ENCODE measurements around the gene SH2D6.
"Not testable (repeated sequence)": the region's sequence is repeated elsewhere in the genome, so short reads cannot be mapped to it uniquely, and the experiment has no call there.

The SH2D6 gene

DNA sequence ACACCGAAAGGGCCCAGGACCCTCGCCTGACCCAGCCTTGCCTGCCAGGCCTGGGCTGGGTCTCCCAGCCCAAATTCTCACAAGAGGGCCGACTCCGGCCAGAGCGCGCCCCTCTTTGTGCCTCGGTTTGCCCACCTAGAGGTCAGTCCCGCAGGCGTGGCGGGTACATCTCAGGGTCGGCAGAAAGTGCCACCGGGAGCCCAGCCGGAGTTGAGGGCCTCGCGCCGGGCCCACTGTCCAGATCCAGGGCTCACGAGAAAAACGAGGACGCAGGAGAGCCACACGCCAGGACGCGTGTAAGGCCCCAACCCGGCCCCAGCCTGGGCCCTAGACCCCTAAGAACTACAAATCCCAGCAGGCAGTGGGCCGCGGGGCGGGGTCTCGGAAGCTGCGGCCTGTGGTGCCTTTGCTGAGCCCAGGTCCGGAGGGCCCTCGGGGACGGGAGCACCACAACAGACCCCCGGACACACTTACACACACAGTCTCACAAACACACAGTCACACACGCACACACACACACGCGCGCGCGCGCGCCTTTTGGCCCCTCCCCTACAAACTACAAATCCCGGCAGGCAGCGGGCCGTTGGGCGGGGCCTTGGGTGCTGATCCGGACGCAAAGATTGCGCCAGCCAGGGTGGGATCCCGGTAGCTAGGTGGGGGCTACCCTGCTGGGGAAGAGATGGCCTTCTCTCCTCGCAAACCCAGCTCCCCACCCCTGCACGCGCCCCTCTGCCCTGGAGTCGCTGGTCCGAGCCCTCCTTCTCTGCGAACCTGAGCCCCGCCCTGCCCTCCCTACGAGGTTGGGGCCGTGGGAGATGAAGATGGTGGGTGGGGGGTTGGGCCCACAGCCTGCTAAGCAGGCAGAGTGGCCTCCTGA lies at the start of gene SH2D6:
TSS of gene SH2D6 (plus strand) at position 583 of the 877 bp plus-strand sequence. CDS start 10,752 bp downstream, outside the sequence.
- DNase-seq (ENCODE audit: low spot score), result peak; percentile 90

DNA sequence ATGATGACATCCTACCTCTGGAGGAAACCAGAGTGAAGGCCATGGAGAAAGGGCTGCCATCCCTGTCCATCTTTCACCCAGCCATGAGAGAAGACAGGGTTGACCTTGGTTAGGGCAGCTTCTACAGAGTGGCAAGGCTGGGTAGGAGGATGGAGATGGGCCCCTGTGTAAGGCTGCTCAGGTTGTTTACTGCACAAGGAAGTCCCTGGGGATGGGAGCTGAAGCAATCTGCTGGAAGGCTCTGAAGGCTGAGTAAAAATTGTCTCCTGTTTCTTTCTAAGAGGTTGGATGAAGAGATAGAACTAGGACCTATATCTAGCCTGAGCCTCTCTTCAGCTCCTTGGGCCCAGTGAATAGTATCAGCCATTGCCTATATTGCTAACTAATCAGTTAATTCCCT lies 49.6 kb upstream of the SH2D6 start:
- no peak for DNase-seq (ENCODE audit: low spot score)

DNA sequence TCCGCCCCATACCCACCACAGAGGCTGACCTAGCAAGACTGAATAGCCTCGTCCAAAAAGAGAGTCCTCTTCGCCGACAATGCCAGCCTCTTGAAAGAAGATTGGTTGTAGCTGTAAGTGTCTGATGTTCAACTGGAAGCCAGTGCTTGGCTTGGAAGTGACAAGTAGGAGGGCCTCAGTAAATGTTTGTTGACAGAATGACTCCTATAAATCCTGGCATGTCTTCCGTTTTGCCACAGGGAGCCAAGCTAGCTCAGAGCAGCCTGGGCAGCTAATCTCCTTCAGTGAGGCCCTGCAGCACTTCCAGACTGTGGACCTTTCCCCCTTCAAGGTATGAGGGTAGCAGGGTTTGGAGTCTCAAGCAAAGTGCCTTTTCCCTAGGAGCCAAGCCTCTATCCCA lies 49.0 kb upstream of the SH2D6 start:
- DNase-seq (ENCODE audit: low spot score), result no peak

DNA sequence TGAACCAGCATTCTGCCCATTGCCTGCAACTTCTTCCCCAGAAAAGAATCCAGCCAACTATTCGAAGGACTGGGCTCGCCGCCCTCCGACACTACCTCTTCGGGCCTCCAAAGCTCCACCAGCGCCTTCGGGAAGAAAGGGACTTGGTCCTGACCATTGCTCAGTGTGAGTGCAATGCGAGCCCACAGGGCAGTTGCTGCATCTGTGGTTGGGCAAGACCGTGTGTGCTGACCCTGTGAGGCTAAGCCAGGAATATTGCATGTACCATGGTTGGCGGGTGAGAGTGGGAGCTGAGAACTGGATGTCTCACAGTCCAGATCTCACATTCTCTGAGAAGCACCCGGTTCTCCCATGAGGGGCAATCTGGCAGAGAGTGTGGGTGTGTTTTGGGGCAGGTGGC lies 47.5 kb upstream of the SH2D6 start:
- no peak for DNase-seq (ENCODE audit: low spot score)

DNA sequence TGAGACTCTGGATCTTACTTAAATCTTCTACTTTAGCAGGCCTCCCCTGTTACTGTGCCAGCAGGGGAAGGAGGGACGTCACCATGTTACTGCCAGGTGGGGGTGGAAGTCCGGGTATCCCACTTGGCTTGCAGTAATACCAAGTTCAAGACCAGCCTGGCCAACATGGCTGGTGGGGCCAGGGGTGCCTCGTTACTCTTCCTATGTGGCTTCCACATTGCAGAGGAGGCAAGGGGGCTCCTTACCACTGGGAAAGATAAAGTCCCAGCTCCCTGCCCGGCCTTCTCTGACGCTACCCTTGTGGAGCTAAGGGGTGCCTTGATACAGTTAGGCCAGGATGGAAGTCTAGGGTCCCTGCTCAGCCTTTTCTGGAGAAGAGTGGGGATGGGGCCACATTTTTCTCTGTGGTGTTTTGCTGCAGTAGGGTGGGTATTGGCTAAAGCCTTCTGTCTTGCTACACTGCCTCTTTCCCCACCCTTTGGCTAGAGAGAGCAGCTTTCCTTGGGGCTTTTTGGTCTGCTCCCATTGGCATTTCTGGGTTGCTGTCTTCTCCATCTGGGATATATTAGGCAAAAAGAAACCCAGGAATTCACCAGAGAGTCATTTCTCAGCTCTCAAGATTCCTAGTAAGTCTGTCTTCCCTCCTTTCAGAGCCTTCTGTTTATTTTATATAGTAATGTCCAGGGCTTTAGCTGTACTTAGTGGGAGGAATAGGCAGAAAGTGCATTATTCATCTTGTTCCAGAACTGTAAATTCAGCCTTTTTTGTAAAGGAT lies 42.0 kb upstream of the SH2D6 start:
- no peak for DNase-seq (ENCODE audit: low spot score)

DNA sequence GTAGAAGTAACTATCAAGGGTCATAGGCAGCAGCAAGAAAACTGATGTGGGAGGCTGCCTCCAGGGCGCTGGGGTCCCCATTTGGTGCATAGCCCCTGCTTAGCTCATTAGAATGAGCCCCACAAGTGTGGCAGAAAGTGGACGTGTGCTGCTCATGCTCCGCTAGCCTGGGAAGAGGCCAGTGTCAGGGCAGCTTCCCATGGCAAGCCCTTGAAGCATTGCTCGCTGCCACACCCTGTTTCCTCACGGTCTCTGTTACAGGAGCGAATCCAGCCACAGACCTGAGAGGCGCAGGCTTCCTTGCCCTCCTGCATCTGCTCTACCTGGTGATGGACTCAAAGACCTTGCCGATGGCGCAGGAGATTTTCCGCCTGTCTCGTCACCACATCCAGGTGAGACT lies 41.4 kb upstream of the SH2D6 start:
- DNase-seq (ENCODE audit: low spot score), result no peak

DNA sequence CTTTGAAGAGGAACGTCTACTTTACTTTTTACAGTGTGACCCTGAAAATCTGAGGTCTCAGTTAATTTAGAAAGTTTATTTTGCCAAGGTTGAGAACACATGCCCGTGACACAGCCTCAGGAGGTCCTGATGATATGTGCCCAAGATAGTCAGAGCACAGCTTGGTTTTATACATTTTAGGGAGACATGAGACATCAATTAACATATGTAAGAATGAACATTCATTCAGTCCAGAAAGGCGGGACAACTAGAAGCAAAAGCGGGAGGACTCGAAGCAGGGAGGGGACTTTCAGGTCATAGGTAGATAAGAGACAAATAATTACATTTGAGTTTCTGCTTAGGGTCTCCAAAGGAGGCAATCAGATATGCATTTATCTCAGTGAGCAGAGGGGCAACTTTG lies 40.3 kb upstream of the SH2D6 start:
- DNase-seq (ENCODE audit: low spot score), result no peak

DNA sequence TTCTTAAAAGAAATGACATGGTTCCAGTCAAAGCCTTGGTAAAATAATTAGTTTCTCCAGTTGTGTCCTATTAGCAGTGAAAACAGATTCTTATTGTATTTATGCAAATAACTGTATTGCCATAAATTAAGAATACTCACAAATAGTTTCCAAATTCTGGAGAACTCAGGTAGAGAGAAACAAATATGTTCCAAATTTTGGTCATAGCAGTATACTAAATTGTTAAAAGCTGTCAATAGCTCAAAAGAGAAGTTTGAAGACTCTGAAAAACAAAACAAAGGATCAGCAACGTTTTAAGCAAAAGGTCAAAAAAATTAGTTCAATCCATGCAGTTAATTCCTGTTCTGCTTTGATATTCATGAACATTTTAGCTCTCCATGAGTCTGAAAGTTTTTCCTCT lies 38.5 kb upstream of the SH2D6 start:
- no peak for DNase-seq (ENCODE audit: low spot score)

DNA sequence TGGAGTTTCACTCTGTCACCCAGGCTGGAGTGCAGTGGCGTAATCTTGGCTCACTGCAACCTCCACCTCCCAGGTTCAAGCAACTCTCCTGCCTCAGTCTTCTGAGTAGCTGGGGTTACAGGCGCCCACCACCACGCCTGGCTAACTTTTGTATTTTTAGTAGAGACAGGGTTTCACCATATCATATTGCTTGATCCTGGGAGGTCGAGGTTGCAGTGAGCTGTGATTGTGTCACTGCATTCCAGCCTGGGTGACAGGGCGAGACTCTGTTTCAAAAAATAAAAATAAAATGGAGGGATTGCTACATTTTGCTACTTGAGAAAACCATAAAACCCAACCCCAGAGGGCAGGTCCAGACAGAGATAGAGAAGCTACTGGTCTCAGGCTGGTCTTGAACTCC lies 35.4 kb upstream of the SH2D6 start:
- DNase-seq (ENCODE audit: low spot score), result not testable (repeated sequence)

DNA sequence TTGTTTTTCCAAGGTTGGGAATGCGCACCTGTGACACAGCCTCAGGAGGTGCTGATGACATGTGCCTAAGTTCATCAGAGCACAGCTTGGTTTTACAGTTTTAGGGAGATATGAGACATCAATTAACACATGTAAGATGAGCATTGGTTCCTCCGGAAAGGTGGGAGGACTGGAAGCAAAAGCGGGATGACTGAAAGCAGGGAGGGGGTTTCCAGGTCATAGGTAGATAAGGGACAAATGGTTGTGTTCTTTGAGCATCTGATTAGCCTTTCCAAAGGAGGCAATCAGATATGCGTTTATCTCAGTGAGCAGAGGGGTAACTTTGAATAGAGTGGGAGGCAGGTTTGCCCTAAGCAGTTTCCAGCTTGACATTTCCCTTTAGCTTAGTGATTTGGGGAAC lies 34.7 kb upstream of the SH2D6 start:
- DNase-seq (ENCODE audit: low spot score), result no peak

DNA sequence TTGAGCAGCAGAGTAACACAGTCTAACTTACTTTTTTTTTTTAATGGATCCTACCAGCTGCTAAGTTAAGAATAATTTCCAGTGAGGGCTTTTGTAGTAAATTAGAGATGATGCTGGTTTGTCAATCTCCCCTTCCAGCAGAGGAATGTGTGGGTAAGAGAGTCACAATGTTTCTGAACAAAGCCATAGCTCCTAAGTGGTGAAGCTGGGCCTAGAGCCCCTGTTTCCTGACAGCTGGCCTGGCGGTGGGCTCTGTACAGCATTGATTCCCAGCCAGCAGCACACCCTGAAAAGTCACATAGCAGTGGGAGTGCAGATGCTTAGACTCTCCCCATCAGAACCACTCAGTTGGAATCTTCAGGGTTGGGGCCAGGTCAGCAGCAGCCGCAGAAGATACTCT lies 32.8 kb upstream of the SH2D6 start:
- no peak for DNase-seq (ENCODE audit: low spot score)

DNA sequence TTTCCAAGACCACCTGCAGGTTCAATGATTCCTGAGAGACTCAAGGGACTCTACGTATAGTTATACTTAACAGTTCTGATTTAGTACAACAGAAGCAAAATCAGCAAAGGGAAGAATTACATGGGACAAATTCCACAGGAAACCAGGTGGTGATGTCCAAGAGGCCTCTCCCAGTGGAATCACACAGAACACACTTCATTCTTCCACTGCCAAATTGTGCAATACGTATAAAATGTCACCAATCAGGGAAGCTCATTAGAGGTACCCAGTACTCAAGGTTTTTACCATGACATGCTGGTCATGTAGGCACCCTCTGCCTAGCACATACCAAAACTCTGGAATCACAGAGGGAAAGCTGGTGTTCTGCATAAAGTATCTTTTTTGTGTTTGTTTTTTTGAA lies 30.8 kb upstream of the SH2D6 start:
- no peak for DNase-seq (ENCODE audit: low spot score)

DNA sequence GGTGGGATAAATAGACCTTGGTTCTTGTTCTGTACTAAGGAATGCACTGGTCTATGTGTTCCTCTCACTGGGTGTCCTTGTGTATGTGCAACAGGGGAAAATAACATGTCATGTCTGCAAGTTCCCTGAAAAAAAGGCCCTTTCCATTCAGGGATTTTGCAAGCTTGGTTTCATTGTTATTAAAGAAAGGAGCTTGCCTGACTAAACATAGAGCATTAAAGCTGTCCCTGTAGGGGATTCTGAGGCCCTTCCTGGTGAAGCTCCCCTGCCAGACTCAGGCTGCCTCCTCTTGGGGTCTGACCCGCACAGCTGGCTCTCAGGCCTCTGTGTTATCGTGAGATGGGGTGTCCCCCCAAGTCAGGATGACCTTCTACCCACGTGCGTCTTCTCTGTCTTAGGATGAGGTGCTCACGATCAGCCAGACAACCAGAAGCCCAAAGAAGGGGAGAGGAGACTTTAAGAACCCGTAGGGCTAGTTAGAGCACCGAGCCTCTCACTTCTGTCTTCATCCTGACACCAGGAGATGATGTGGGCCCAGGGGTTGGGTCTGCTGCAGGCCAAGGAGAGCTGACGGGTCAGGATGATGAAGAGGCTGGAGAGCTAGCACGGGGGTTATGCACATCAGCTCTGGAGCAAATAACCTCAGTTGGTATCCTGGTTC lies 29.5 kb upstream of the SH2D6 start:
- DNase-seq (ENCODE audit: low spot score), result no peak

DNA sequence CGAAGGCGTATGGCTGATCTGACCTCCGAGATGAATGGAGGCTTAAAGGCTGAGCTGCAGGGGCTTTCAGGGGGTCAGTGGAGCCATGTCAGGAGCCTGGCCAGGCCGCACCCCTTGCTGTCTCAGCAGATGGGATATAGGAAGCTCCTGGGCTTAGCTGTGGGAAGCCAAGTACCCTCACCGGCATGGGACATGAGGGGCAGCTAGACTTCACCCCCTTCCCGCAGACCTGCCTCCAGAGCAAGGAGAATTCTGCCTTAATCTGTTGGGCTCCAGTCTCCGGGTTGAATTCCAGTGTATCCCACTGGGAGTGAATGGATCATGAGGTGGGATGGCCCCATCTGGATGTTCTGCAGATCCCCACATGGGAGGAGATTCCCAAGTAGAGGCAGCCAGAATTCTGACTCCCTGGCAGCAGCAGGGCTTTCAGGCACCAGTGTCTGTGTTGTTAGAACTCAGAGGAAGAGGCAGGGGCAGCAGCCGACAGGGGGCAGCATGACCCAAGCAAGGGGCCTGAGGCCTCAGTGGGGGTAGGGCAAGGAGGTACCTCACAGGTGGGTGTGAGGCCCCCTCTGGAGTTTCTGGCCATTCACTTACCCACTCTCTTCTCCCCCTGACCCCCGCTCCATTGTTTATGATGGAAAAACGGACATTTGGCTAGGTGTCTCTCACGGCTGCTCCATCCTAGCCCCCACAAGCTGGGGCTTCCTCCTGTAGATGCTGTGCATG lies 27.4 kb upstream of the SH2D6 start:
- peak; percentile 72 for DNase-seq (ENCODE audit: low spot score)

DNA sequence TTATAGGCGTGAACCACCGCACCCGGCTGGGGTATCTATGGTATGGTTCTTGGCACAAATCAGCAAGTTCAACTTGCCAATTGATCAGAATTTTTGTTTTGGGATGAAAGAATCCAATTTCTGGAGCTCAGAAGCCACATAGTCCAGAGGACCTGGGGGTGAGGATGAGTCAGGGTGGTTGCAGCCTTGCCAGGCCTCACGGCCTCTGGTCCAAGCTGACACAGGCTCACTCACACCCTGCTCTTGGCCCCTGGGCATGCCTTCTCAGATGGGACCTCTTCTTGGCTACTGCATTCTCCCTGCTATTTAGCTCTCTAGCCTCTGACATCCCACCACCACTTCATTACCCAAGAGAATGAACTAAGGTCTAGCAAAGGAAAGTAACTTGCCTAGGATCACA lies 24.7 kb upstream of the SH2D6 start:
- DNase-seq (ENCODE audit: low spot score), result no peak

DNA sequence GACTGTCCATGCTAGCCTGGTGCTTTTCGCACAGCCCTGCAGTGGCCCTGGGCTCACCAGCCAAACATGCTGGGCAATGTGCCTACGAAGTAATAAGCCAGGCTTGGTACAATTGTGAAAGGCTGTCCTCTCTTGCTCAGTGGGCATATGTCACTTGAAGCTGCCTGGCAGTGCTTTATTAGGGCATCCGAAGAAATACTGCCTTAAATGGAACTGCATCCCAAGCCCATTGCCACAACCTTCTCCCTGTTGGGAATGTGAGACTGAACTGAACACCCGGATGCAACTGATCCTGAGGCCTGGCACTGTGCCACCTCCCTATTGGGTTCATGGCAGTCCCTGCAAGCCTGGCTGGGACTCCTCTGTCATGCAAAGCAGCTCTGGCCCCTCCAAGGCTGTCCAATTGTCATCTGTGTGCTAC lies 24.2 kb upstream of the SH2D6 start:
- DNase-seq (ENCODE audit: low spot score), result no peak

DNA sequence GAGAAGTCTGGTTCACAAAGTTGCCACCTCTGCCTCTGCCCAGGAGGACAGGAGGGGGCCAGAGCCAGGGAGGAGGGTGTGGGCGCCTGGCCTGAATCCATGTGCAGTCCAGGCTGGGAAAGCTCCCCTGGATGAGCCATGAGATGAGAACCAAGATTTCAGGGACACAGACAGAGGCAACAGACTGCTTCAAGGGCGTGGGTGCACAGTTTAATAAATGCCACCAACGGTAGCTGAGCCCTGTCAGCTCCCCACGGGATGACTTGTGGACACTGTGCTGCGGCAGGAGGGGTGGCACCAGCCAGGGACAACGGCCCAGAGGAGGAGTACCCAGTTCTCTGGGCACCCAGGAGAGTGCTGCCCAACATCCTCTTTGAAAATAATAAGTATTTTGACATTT lies 23.5 kb upstream of the SH2D6 start:
- DNase-seq (ENCODE audit: low spot score), result no peak

DNA sequence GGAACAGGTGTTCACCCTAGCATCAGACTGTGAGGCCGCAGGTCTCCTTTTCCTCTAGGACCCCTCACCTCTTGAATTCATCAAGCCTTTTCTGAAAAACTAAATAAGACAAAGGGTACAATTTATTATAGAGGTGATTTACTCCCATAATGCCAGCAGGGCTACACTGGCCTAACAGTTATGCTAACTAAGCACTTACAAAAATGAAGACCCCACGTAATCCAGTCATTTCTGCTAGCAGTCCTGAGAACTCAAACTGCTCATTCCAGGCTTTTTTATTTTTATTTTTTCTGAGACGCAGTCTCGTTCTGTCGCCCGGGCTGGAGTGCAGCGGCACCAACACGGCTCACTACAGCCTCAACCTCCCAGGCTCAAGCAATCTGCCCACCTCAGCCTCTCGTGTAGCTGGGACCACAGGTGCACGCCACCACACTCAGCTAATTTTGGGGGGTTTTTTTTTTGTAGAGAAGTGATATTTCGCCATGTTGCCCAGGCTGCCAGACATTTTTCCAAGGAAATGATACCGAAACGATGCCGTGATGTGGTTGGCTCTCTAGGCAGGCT lies 22.5 kb upstream of the SH2D6 start:
- DNase-seq (ENCODE audit: low spot score), result no peak

DNA sequence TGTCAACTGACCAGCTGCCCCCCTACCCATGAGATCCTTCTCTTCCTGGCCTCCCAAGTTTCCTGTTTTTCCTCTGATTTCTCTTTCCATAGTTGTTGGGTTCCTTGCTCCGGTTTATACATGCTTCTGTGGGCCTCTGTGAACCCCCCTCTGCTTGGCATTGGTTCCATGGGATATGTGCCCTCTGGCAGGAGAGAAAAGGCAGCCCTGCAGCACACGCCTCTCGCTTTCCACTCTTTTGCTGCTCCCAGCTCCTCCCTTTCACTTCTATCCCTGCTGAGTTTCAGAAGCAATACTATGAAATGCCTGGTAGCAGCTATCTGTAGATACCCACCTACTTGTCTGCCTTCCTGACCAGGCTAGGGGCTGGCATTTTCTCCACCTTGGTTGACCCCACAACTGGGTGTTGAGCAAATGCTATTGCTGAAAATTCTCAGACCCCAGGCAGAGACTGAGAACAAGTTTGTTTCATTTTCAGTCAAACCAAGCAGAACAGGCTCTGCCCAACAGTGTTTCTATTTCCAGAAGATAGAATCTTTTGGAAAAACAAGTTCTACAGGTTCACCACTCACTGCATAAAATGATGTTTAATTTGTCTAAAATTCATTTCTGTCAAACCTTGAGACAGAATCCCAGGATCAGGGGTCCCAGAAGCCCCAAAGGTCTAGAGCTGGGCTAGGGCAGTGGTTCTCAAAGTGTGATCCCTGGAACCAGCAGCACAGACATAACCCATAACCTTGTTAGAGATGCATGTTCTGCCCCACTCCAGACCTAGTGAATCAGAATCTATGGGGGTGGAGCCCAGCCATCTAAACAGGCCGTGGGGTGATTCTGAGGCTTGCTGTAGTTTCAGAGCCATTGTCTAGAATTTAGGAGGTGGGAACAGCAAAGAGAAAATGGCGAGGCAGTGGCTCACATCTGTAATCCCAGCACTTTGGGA lies 21.7 kb upstream of the SH2D6 start:
- DNase-seq (ENCODE audit: low spot score), result no peak

DNA sequence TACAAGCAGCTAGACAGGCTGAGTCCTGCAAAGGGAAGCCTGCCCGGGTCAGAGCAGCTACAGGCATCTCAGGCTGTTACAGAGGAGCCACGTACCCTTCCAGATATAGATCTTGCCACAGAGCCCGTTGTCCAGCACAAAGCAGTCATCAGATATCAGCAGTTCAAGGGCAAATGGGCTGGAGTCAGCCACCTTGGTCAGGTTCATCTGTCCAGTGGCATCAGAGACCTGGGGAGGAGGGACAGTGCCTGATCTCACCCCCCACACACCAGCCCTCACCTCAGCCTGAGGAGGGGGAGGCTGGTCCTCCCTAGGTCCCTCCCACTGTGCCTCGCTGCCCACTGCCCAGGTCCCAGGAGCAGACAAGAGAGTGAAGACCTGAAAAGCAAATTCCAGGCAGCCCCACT lies 20.6 kb upstream of the SH2D6 start:
- no peak for DNase-seq (ENCODE audit: low spot score)

Data from germinal center (tissue), 1 donor.